Aorta (tissue), 5 donors: ENCODE results near the gene TROAP. TPM values are rescaled to one million over a fixed set of nuclear protein-coding genes. Genes with fewer than 3 reads are reported as not detected.
A peak's percentile ranks its signal among the peaks of the same experiment; 100 is the strongest.

ENCODE experiments used
- ATAC-seq: fragments of 200-7000 bp; cut with Tn5 transposase; one replicate; pipeline ENCODE4 v1.9.1; 2022; ENCODE audit warnings: moderate library complexity; ENCODE audit not compliant: low FRiP score
- DNase-seq, 2 donors: peaks; one replicate each; pipeline ENCODE4 v3.0.0-alpha.2; 2020
- H3K27ac ChIP-seq, 2 donors: one replicate each; pipeline ENCODE4 v1.5.1; 2013; ENCODE audit warnings: low read length in 2 of 2, mild to moderate bottlenecking in 2 of 2, moderate library complexity in 2 of 2, control low read depth in 1 of 2, inconsistent platforms in 1 of 2, low read depth in 1 of 2
- H3K27me3 ChIP-seq, 2 donors: one replicate each; pipeline ENCODE4 v1.6.1; 2013; ENCODE audit warnings: control low read depth in 1 of 2, low read length in 1 of 2, mild to moderate bottlenecking in 1 of 2, moderate library complexity in 1 of 2; ENCODE audit not compliant: insufficient read depth in 2 of 2, control insufficient read depth in 1 of 2
- H3K36me3 ChIP-seq, 2 donors: one replicate each; pipeline ENCODE4 v1.6.1; 2013; ENCODE audit warnings: control low read depth in 1 of 2, low read length in 1 of 2, mild to moderate bottlenecking in 1 of 2; ENCODE audit not compliant: insufficient read depth in 2 of 2, control insufficient read depth in 1 of 2
- H3K4me1 ChIP-seq, 2 donors: one replicate each; pipeline ENCODE4 v1.6.1; 2013; ENCODE audit warnings: low read length in 2 of 2, control low read depth in 1 of 2, mild to moderate bottlenecking in 1 of 2, moderate library complexity in 1 of 2; ENCODE audit not compliant: insufficient read depth in 2 of 2, control insufficient read depth in 1 of 2
- H3K4me3 ChIP-seq, 2 donors: one replicate each; pipeline ENCODE4 v1.5.1; 2013; ENCODE audit warnings: low read length in 2 of 2, control low read depth in 1 of 2, mild to moderate bottlenecking in 1 of 2
- H3K9me3 ChIP-seq: one replicate; pipeline ENCODE4 v1.6.1; 2013; ENCODE audit warnings: mild to moderate bottlenecking, low read length; ENCODE audit not compliant: control insufficient read depth
- WGBS, 2 donors: extraction: QIAGEN DNeasy Blood & Tissue Kit; methylation state at CpG; one replicate each; pipeline ENCODE4 v1.1.7; 2013; 5-methylcytosine and 5-hydroxymethylcytosine counted together
- intact Hi-C, 2 donors: fragments of 100-400 bp; cut with DNase I; formaldehyde crosslinking; loops; one replicate each; pipeline versions ENCODE4 v1.14.2 to v1.15.0; 2022
- polyA plus RNA-seq, 2 donors: library from polyadenylated mRNA; stranded (reverse); fragments of 200-250 nt; gene quantifications; one replicate each; pipeline ENCODE4 v1.2.3, GENCODE V29; 2013
- total RNA-seq, 2 donors: library from RNA; stranded (reverse); fragmentation: NEBNext Ultra II Directional; extraction: Animal tissue kit (Norgen Biotek cat#: 25700); gene quantifications; one replicate each; pipeline ENCODE4 v1.2.1, GENCODE V29; 2021
- donor health status: healthy with polysubstance abuse.
- donor health status: Bipolar disorder and iron deficiency.
- donor health status: DM: no; HTN: no; CAD: no.
- donor health status: DM: no; HTN: no; CAD: no.
- donor health status: DM: yes; HTN: yes; CAD: no.

TROAP gene
- total and polyA plus RNA-seq, 4 donors: 0.10 to 4.3 (median 1.4) TPM

- Histone ChIP-seq H3K27ac (peak overlapping the region in 1 of 2 donors; percentile 33), H3K27me3 (no peaks in the 10 kb centered on the region), H3K9me3 (no peaks in the 10 kb centered on the region), H3K36me3 (no peaks in the 10 kb centered on the region), H3K4me1 (no peaks in the 10 kb centered on the region), H3K4me3 (no peak overlapping the region)
- peak; percentile 86 to 88 for DNase-seq
- WGBS, 2 donors: 16 to 19% methylated on average over 18 of the region's 18 CpGs
- intact Hi-C loops: no loop called here
- peak; percentile 75 for ATAC-seq
Observed at GRCh38 chr12:49293056-49293956, 29.7 kb upstream of the TROAP start.

GRCh38 chr12:49294086-49294803, 28.8 kb upstream of the TROAP start:
- Histone ChIP-seq H3K27me3 (no peaks in the 10 kb centered on the region), H3K4me3 (no peak overlapping the region), H3K4me1 (no peaks in the 10 kb centered on the region), H3K9me3 (no peaks in the 10 kb centered on the region), H3K36me3 (no peaks in the 10 kb centered on the region), H3K27ac (no peak overlapping the region)
- ATAC-seq (no peak), DNase-seq (peak in 1 of 2 donors; percentile 67)
- intact Hi-C loops: no loop called here
- WGBS, 2 donors: 78 to 83% methylated on average over 8 of the region's 8 CpGs

GRCh38 chr12:49294804-49295081, 28.3 kb upstream of the TROAP start:
- Histone ChIP-seq H3K27me3 (no peaks in the 10 kb centered on the region), H3K27ac (no peak overlapping the region), H3K36me3 (no peaks in the 10 kb centered on the region), H3K9me3 (no peaks in the 10 kb centered on the region), H3K4me1 (no peaks in the 10 kb centered on the region), H3K4me3 (no peak overlapping the region)
- intact Hi-C loops: no loop called here
- no peak for ATAC-seq
- WGBS, 2 donors: 93 to 95% methylated on average over 1 to 5 of the region's 5 CpGs
- DNase-seq: no peak

GRCh38 chr12:49295082-49295936, 27.7 kb upstream of the TROAP start, which contains the start of gene PRPH:
TSS of gene PRPH (plus strand) at chr12:49295147. CDS start at chr12:49295201, 54 bp downstream.
- Histone ChIP-seq H3K36me3 (no peaks in the 10 kb centered on the region), H3K9me3 (no peaks in the 10 kb centered on the region), H3K4me1 (no peaks in the 10 kb centered on the region), H3K27ac (no peak within 1 kb of the TSS), H3K27me3 (no peaks in the 10 kb centered on the region), H3K4me3 (no peak within 1 kb of the TSS)
- 27 to 32% methylated on average over 74 to 82 of the region's 82 CpGs for WGBS, 2 donors
- ATAC-seq (no peak), DNase-seq (peak in 1 of 2 donors; percentile 80)
- intact Hi-C loops: no loop called here

- Histone ChIP-seq H3K27ac (no peak overlapping the region), H3K9me3 (no peaks in the 10 kb centered on the region), H3K27me3 (no peaks in the 10 kb centered on the region), H3K36me3 (no peaks in the 10 kb centered on the region), H3K4me3 (no peak overlapping the region), H3K4me1 (no peaks in the 10 kb centered on the region)
- no peak for ATAC-seq
- DNase-seq: peak in 1 of 2 donors; percentile 83
- intact Hi-C loops: no loop called here
- 28 to 33% methylated on average over 48 to 54 of the region's 54 CpGs for WGBS, 2 donors
Observed at GRCh38 chr12:49296034-49296835, 26.8 kb upstream of the TROAP start.

GRCh38 chr12:49296836-49297694, 26.0 kb upstream of the TROAP start:
- ATAC-seq (no peak), DNase-seq (peak in 1 of 2 donors; percentile 75)
- no peaks in the 10 kb centered on the region for H3K27me3 ChIP-seq
- no peak overlapping the region for H3K27ac ChIP-seq
- no peaks in the 10 kb centered on the region for H3K36me3 ChIP-seq
- 3 to 5% methylated on average over 76 to 77 of the region's 77 CpGs for WGBS, 2 donors
- intact Hi-C loops: no loop called here
- H3K4me3 ChIP-seq: no peak overlapping the region
- no peaks in the 10 kb centered on the region for H3K9me3 ChIP-seq
- no peaks in the 10 kb centered on the region for H3K4me1 ChIP-seq

GRCh38 chr12:49297695-49298060, 25.4 kb upstream of the TROAP start:
- no peak for DNase-seq
- H3K4me1 ChIP-seq: no peaks in the 10 kb centered on the region
- 35 to 38% methylated on average over 8 of the region's 8 CpGs for WGBS, 2 donors
- intact Hi-C loops: no loop called here
- H3K27me3 ChIP-seq: no peaks in the 10 kb centered on the region
- H3K9me3 ChIP-seq: no peaks in the 10 kb centered on the region
- H3K27ac ChIP-seq: no peak overlapping the region
- no peaks in the 10 kb centered on the region for H3K36me3 ChIP-seq
- no peak overlapping the region for H3K4me3 ChIP-seq
- no peak for ATAC-seq
